Activated CD8-positive, alpha-beta memory T cell treated with anti-CD3 and anti-CD28 coated beads for 4 hours (primary cell): ENCODE data around the gene MXD3.
"Not testable (repeated sequence)": the region's sequence is repeated elsewhere in the genome, so short reads cannot be mapped to it uniquely, and the experiment has no call there.

Source experiments
- DNase-seq, 2 donors: peaks; one replicate each; pipeline ENCODE4 v3.0.0-alpha.2; 2020; ENCODE audit warnings: low read depth in 2 of 2

Gene MXD3

GRCh38 chr5:177343000-177343399, 31.3 kb upstream of the MXD3 start:
- not testable (repeated sequence) for DNase-seq

DNA sequence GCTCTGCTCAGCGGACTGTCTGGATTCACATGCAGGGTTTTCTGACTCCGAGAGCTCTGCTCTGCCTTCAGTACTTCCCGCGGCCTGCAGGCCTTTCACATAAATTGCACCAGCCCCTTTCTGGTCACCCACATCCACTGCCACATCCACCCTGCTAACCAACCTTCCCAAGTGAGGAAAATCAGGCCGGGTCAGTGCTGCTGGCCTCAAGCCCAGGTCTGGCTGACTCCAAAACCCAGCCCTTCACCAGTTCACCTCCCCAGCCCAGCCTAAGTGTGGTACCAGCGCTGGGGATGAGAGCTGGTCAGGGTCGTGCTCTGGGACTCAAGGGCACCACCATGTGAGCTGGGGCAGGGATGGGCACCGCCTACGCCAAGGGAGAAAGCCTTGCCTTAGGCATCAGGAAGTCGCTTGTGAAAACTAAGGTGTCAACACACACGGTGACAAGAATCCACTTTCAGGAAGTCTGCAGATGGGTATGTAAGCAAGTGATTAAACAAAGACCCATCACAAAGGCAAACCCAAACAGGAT, 27.5 kb upstream of the MXD3 start:
- no peak for DNase-seq

DNA sequence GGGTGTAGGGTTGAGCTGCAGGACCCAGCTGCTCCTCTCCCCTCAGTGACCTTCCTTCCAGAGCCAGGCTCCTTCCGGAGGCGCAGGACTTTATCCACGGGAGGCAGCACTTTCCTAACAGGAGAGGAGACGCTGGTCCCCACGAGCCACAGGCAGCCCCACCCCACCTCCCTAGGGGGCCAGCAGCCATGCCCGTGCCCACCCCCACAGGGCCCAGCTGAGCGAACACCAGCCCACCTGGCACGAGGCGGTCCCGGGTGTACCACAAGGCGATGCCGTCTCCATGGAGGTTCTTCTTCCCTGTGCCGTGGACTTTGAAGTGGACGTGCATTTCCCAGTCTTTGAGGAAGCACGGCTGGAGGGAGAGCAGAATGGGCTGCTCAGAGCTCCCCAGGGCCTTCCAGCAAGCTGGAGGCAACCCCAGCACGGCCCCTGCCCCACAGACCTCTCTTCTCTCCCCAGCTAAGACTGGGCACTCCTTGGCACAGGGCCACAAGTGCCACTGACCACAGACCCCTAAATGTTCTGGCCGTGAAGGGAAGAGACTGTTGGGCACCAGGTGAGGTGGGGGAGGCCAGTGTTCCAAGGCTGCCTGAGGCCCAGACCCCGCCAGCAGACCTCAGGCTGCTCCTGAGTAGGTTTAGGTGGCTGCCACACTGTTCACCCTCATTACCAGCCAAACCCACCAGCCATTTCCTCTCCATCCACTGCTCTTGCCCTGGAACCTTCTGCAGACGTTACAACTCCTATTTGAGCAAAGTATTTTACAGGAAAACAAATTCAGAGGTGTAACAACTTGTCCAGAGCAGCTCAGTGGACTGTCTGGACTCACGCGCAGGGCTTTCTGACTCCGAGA, 26.8 kb upstream of the MXD3 start:
- no peak for DNase-seq

DNA sequence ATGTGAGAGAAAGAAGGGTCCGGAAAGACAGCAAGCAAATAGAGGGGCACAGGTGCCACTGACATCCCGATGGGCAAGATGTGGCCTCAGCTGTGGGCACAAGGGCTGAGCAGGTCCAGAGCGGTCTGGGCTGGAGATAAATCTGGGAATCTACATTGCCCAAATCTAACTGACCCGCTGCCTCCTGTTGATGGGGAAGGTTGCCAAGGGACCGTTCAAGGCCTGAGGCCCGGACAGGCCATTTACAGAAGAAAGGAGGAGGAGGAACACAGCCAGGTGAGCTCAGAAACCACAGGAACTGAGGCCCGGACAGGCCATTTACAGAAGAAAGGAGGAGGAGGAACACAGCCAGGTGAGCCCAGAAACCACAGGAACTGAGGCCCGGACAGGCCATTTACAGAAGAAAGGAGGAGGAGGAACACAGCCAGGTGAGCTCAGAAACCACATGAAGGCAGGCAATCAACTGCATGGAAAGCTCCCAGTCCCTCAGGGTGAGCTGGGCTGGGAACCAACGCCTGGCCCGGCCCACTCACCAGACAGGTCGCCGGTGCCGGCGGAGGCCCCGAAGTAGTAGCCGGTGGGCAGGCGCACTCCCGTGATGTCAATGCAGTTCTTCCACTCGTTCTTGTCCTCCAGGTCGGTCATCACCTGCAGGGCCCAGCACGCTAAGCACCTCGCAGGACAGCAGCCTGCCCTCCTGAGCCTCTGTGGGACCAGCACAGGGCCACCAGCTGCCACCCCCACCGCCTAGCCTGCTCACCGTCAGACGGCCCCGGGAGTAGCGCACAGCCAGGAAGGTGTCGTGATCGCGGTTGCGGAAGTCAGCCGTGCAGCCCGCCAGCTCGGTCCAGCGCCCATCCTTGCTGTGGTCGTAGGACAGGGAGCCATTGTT, 25.2 kb upstream of the MXD3 start:
- no peak for DNase-seq

DNA sequence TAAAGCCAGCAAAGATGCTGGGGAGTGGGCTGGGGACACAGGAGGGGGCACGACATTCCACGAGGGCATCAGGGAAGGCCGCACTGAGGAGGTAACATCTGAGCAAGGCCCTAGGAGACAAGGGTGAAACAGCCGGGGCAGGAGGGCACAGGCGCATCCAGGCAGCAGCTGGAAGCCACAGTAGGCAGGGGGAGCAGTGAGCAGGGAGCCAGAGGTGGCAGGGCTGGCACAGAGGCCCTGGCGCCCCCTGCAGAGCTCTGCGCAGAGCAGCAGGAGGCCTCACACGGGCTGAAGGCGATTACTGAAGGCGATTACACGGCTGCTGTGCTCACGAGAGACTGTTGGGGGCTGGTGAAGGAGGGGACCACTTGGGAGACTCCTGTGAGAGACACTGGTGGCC, 24.4 kb upstream of the MXD3 start:
- DNase-seq, result no peak

DNA sequence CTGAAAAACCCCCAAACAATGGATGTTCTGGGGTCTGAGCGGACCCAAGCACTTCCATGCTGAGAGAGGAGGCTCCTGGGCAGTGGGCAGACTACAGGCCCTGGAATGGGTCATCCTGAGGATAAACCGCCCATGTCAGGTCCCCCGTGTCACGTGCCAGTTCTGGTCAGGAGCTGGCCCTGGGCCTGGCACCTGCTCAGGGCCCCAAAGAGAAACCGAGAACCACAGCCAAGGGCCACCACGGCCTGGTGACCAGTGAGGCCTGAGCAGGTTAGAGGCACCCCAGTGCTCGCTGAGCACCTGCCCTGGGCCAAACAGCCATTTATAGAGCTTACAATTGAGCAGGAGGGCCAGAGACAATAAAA, 24.0 kb upstream of the MXD3 start:
- DNase-seq, result no peak

GRCh38 chr5:177334781-177335700, 23.3 kb upstream of the MXD3 start:
- DNase-seq, result no peak

DNA sequence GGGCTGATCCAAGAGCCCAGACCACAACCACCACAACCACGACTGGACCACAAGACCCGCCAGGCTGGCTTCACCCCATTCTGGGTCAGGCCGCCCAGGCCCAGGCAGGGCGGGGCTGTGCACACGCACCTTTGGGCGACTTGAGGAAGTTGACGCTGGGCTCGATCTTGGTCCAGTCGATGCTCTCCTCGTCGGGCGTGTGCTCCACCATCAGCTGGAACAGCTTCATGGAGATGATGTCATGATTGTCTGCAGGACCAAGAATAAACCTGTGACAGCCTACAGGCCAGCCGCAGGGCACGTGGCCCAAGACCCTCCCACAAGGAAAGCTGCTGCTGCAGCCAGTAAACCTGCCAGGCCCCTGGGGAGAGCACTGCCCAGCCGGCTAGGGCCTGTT, 22.5 kb upstream of the MXD3 start:
- no peak for DNase-seq

- DNase-seq, result no peak
Observed at GRCh38 chr5:177333420-177334154, 21.9 kb upstream of the MXD3 start.

DNA sequence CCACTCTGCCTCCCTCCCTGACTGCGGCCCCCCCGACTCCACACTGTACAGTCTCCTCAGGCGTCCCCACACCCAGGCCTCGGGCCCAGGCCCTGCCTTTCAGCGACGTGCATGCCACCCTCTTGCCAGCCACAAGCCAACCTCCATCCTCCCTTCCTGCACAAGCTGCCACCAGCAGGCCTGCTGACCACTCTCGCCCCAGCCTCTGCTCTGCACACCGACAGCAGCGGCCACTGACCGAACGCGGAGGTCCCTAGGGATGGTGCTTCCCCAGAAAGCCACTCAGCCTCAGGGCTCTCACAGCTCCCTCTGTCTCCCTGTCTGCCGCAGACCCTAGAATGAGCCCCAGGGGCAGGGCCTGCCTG, 21.2 kb upstream of the MXD3 start:
- no peak for DNase-seq

GRCh38 chr5:177332031-177332895, 20.6 kb upstream of the MXD3 start:
- DNase-seq, result no peak

GRCh38 chr5:177330991-177331842, 19.5 kb upstream of the MXD3 start:
- DNase-seq, result no peak

DNA sequence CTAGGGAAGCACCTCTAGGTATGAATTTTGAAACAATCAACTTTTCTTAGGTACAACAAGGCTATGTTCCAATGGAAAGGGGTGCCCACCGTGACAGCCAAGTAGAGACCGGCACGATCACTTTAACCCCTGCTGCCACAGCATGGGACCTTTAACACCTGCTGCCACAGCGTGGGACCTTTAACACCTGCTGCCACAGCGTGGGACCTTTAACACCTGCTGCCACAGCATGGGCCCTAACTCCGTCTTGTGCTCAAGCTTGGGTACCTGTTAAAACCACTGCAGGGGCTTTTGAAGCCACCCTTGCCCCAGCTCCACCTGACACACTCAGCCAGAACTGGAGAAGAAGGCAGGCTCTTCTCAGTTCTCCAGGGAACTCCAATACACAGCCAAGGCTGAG, 18.2 kb upstream of the MXD3 start:
- DNase-seq, result no peak

GRCh38 chr5:177328545-177329231, 17.0 kb upstream of the MXD3 start:
- DNase-seq, result no peak

- DNase-seq, result no peak
Observed at GRCh38 chr5:177327539-177328522, 16.1 kb upstream of the MXD3 start.

DNA sequence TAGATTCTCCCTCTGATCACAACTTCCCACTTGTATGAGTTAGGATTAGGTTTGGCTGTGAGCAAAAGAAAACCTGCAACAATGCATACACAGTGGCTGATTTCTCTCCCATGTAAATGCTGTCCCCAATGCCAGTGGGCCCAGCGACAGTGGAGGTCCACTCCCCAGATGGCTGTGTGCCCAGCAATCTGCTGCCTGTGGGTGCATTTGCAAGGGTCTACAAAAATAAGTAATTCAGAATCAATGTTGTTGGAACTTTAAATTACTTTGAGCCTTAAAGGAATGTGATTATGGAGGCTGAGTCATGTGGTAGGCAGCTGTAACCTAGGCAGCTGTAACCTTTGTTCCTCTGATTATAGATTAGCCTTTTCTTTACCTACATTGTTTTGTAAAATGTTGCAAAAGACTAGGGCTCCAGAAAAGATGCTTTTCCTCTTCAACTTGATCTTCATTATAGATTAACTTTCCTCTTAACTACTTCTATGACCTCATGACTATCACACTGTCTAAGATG, 14.2 kb upstream of the MXD3 start:
- no peak for DNase-seq

DNA sequence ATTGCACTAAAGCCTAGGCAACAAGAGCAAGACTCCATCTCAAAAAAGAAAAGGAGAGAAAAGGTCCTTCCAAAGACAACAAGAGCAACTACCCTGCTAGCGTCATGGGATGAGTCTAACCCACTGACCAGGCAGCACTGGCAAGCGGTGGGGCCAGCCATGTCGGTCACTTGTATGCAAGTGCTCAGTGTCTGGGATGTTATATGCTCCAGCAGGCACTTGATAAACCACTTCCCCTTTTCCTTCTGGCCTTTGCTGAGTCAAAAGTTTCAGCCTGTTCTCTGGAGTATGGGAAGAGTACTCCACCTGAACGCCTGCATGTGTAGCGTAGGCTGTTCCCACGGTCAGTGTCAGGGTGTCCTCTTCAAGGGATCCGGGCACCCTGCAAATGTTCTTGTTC, 9.2 kb upstream of the MXD3 start:
- DNase-seq, result no peak
